SHP77 treated with DMSO at 0.1 percent for 48 hours (cell line): ENCODE data around the gene CDH23.
"Not testable (repeated sequence)": the region's sequence is repeated elsewhere in the genome, so short reads cannot be mapped to it uniquely, and the experiment has no call there.

Source experiments
- DNase-seq: peaks from one replicate; lab custom pipeline; 2025; lab: John Stamatoyannopoulos, UW

CDH23 gene

GRCh38 chr10:71838264-71839211 lies 441.8 kb downstream of the CDH23 start:
- DNase-seq, result no peak

- DNase-seq, result no peak
These were observed 443.6 kb downstream of the CDH23 start for GRCh38 chr10:71840177-71840957.

GRCh38 chr10:71840958-71841335 lies 444.2 kb downstream of the CDH23 start:
- DNase-seq, result no peak

DNA sequence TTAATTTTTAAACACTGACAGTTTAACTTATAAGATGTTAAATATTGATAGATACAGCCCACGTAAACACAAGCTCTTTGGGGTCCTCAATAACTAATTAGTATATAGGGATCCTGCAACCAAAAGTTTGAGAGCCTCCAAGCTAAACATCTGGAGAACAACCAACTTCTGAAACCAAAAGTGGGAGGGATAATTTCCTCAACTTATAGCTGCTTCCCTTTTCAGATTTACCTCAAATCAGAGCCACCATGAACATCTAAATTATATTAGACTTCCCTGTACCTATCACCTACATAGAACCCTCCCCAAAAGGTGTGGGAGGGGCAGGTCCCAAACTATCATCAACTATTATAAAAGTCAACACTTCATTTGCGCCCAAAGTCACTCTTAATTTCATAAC lies 445.7 kb downstream of the CDH23 start:
- no peak for DNase-seq

GRCh38 chr10:71842856-71843686 lies 446.4 kb downstream of the CDH23 start:
- no peak for DNase-seq

GRCh38 chr10:71844084-71844483 lies 447.4 kb downstream of the CDH23 start:
- DNase-seq, result no peak

DNA sequence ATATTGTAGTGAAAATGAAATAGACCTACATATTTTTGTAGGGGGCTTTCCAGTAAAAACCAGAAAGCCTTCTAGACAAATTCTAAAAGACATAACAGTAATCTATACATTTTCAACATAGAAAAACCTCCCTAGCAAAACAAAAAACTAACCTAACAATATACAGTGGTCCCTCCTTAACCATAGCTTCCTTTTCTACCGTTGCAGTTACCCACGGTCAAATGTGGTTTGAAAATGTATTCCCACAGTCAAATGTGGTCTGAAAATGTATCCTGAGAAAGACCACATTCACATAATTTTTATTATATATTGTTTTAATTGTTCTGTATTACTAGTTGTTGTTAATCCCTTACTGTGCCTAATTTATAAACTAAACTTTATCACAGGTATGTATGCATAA lies 448.0 kb downstream of the CDH23 start:
- no peak for DNase-seq

DNA sequence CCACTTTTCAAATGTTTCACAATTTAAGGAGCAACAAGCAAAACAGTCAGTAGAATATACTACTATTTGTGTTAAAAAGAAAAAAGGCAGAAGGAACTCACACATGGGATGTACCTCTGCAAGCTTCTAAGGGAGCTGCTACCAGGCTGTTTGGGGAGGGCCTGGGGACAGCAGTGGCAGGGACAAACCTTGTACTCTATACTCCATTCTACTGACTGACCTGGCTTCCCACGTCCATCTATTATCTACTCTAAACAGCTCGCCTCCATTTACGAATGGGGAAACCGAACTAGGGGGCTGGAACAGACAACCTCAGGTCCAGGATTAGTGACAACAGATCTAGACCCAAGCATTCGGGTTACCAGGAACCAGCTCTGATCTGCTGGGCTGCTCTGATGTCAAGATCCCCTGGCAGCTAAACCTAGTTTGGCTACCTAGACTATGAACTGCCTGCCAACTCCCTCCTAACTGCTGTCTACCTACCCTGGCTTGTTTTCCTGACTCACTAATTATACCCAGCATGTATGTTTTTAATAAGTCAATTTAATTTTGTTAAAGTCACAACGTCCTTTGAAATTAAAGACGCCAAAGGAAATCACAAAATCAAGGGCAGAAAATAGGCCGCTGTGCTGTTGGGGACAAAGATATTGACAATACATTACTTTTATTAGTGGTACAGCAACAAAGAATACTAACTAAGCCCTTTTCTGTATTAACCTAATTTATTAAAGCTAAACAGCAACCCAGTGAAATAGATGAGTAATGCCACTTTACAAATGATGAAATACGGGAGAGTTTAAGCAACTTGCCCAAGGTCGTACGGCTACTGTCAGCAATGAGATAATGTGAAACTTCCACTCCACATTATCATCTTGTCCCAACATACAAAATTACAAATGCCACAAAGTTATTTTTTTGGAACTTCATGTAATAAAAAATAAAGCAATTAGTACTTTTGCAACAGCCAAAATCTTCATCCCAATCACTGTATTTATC lies 449.0 kb downstream of the CDH23 start:
- no peak for DNase-seq

GRCh38 chr10:71846816-71847215 lies 450.1 kb downstream of the CDH23 start:
- DNase-seq, result no peak

GRCh38 chr10:71847418-71847817 lies 450.7 kb downstream of the CDH23 start:
- DNase-seq, result no peak

DNA sequence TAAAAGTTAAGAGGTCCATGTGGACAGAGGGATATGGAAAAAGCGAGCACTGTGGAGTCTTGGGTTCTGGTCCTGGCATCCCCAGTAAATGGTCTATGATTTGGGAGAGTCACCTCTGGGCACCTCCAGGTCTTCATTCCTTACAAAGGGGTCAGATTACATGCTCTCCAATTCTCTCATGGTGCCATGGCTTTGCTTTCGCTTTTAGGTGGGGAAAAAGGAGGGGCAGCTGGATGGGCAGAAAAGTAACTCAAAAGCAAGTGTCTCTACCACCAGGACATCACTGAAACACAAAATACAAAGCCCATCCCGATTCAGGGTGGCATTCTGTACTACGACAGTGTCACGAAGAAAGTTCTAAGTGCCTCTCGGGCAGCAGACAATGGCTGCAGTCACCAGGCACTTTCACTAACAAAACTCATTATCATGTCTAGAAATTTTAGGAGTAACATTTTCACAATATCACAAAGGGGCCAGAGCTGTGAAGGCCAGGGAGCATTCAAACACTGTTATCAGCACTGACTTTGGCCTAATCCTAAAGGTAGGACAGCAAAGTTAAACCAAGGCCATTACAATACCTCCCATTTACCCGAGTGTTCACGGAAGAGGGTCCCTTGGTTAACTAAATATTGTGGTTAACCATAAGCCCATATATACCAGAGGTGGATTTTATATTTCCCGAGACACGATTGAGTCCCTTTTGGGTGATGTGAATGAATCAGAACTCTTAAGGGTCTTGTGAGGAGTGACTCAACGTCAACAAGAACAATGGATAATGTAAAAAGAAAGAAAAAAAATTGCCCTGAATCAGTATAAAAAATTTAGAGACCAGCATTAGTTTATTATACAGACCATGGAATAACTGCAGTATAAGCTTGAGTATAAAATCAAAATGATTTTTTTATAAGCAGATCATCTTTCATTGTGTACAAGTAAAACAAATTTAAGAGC lies 451.9 kb downstream of the CDH23 start:
- DNase-seq, result no peak

DNA sequence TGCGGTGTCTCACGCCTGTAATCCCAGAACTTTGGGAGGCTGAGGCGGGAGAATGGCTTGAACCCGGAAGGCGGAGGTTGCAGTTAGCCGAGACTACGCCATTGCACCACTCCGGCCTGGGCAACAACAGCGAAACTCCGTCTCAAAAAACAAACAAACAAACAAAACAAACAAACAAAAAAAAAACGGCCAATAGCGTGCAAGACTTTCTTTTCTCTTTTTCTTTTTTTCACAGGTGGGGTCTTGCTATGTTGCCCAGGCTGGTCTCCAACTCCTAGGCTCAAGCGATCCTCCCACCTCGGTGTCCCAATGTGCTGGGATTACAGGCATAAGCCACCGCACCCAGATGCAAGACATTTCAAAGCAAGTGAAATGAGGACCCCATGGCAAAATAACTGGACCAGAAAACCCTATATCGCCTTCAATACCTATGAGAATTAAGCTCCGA lies 452.8 kb downstream of the CDH23 start:
- no peak for DNase-seq

- no peak for DNase-seq
These were observed 453.5 kb downstream of the CDH23 start for GRCh38 chr10:71850021-71850742.

DNA sequence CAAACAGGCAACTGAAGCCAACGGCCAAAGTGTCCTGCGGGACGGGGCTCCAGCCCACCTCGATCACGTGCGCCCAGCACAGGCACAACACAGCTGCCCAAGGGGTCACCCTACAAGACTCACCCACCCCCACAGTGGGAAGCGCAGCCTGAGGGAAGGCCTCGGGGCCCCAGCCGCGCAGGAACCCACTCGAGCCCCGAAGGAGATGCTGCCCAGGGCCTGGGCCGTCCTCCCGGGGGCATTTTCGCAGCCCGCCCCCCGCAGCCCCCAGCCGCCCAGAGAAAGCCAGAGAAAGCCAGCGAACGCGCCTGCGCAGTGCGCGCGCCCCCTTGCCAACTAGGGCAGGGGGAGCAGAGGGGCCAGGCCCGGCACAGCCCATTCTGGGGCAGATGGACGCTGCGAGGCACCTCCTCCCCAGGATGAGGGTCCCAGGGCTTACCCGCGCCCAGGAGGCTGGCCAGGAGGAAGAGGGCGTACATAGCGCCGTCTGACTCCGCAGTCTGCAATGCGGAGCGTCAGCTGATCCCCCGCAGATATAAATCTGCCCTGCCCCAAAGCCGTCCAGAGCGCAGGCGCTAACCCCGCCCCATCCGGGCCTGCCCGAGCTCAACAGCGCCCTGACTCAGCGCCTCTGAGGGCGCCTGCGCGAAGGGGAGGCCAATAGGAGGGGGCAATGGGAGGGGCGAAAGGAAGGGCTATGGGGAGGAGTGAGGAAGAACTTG lies 454.2 kb downstream of the CDH23 start, which contains the start of gene PSAP:
Gene PSAP (minus strand): TSS at position 509 of the 722 bp plus-strand sequence. CDS start 30 bp downstream, at position 479.
- peak; percentile 60 for DNase-seq

- DNase-seq, result not testable (repeated sequence)
These were observed 454.9 kb downstream of the CDH23 start for GRCh38 chr10:71851465-71852095.

- no peak for DNase-seq
These were observed 455.7 kb downstream of the CDH23 start for GRCh38 chr10:71852355-71852937.

- no peak for DNase-seq
These were observed 457.3 kb downstream of the CDH23 start for GRCh38 chr10:71854031-71854430.
